ENCODE results near the gene AP3B2. TPM values are rescaled to one million over a fixed set of nuclear protein-coding genes. Genes with fewer than 3 reads are reported as not detected.

AP3B2 gene
- total RNA-seq, 1 donor, result 0.10 TPM

DNA sequence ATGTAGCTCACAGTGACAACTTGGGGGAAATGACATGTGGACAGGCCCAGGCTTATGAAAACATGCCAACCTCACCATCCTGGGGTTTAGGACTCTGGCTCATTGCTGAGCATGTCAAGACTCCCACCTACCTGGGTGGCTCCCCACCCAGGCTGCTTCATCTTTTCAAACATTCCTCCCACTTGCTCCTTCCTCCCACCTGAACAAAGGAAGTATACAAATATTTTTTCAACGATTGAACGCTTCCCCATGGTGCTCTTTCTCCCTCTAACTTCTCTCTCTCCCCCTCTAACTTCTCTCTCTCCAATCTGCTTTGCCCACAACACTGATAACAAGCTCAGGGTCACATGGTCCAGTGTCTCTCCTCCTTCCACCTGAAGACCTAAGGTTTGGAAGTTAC lies 34.8 kb downstream of the AP3B2 start:
- Histone ChIP-seq H3K4me1 (ENCODE audit: insufficient read depth, low read length) (no peaks in the 10 kb centered on the region), H3K27me3 (ENCODE audit: insufficient read depth, low read length) (no peaks in the 10 kb centered on the region), H3K4me3 (ENCODE audit: low read length) (no peak overlapping the region), H3K9me3 (ENCODE audit: low read depth, low read length) (no peaks in the 10 kb centered on the region)

- no peaks in the 10 kb centered on the region for H3K27me3 ChIP-seq (ENCODE audit: insufficient read depth, low read length)
- no peaks in the 10 kb centered on the region for H3K9me3 ChIP-seq (ENCODE audit: low read depth, low read length)
- H3K4me3 ChIP-seq (ENCODE audit: low read length), result no peak overlapping the region
- H3K4me1 ChIP-seq (ENCODE audit: insufficient read depth, low read length), result no peaks in the 10 kb centered on the region
These were observed 39.0 kb downstream of the AP3B2 start for GRCh38 chr15:82670699-82671098.

DNA sequence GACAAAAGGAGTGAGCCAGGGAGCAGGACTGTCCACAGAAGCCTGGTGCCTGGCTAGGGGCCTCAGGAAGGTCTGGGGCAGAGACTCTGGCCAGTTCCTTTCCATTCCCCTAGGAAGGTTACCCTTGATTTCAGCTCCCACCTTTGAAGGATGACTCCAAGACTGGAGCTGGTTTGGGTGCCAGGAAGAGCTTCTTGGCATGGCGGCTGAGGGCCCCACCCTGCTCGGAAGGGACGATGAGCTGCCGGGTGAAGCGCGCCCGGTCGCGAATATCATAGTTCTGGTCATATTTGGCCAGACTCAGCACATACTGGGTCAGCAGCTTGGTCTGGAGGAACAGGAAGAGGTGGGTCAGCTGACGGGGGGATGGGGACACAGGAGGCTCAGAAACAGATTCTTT lies 43.1 kb downstream of the AP3B2 start:
- no peaks in the 10 kb centered on the region for H3K9me3 ChIP-seq (ENCODE audit: low read depth, low read length)
- no peaks in the 10 kb centered on the region for H3K27me3 ChIP-seq (ENCODE audit: insufficient read depth, low read length)
- H3K4me1 ChIP-seq (ENCODE audit: insufficient read depth, low read length), result no peaks in the 10 kb centered on the region
- no peak overlapping the region for H3K4me3 ChIP-seq (ENCODE audit: low read length)

DNA sequence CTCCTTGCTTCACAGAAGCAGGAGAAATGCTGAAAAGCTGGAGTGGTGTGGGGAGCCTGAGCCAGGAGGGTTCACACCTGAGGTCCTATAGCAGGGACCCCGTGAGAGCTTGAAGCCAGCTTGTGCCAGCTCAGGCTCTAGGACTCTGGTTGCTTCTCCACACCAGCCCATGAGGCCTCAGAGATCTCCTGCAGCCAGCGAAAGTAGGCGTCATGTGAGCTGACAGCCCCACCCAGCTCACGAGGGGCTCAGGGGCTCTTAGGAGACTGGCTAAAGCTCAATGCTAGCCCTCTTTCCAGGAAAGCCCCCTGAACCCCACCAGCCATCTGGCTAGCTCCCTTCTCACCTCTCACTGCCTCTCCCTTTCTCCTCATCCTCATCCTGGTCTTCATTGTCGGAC lies 45.7 kb downstream of the AP3B2 start:
- Histone ChIP-seq H3K4me3 (ENCODE audit: low read length) (no peak overlapping the region), H3K27me3 (ENCODE audit: insufficient read depth, low read length) (no peaks in the 10 kb centered on the region), H3K4me1 (ENCODE audit: insufficient read depth, low read length) (no peaks in the 10 kb centered on the region), H3K9me3 (ENCODE audit: low read depth, low read length) (no peaks in the 10 kb centered on the region)

DNA sequence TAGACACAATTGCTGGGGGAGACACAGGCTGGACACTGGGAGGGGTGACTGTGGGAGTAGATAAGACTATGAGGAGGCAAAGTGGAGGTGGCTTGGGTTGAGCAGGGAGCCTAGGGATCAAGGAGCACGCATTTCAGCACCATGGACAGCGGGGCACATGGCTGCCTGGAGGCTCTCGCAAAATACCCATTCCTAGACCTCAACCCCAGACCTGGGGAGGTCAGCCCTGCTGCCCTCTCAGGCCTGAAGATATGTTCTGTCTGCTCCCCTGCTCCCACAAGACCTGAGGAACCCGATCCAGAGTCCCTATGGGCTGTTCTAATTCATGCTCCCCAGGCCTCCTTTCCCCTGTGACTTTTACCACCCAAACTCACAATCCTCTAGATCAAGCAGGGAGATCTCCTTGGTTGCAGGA lies 46.5 kb downstream of the AP3B2 start:
- Histone ChIP-seq H3K4me3 (ENCODE audit: low read length) (no peak overlapping the region), H3K4me1 (ENCODE audit: insufficient read depth, low read length) (no peaks in the 10 kb centered on the region), H3K9me3 (ENCODE audit: low read depth, low read length) (no peaks in the 10 kb centered on the region), H3K27me3 (ENCODE audit: insufficient read depth, low read length) (no peaks in the 10 kb centered on the region)

DNA sequence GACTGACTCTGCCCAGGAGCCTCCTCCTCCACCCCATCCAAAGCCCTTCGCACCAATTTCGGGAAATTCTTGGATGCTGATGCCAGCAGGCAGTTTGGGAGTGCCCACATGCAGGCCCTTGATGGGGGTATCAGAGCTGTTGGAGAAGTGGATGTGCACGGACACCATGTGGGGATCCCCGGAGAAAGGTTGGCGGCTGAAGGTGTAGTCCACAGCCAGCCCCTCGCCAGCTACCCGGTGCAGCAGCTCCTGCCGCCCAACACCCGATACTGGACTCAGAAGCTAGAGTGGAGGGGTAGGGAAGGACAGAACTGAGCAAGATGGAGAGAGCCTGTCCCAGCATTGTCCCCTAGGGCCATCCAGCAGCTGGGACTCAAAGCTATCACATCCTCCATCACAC lies 47.0 kb downstream of the AP3B2 start:
- Histone ChIP-seq H3K27me3 (ENCODE audit: insufficient read depth, low read length) (no peaks in the 10 kb centered on the region), H3K9me3 (ENCODE audit: low read depth, low read length) (no peaks in the 10 kb centered on the region), H3K4me1 (ENCODE audit: insufficient read depth, low read length) (no peaks in the 10 kb centered on the region), H3K4me3 (ENCODE audit: low read length) (no peak overlapping the region)

DNA sequence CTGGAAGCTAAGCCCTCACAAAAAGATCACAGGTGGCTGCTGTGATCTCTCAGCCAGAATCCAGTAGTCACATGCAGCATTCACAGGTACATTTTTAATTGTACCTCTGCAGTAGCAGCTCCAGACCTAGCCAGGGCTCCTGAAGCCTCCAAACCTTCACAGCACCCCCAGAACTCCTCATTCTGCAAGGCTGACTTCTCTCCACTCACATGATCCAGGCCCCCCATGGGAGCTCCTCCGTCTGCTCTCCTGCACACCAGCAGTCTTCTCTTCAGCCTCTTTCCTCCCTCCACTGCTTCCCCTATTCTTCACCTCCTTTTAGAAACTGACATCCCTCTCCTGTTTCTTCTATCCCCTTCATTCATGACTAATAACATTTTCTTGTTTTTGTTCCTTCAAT lies 49.3 kb downstream of the AP3B2 start:
- Histone ChIP-seq H3K9me3 (ENCODE audit: low read depth, low read length) (no peaks in the 10 kb centered on the region), H3K4me3 (ENCODE audit: low read length) (no peak overlapping the region), H3K27me3 (ENCODE audit: insufficient read depth, low read length) (no peaks in the 10 kb centered on the region), H3K4me1 (ENCODE audit: insufficient read depth, low read length) (no peaks in the 10 kb centered on the region)

GRCh38 chr15:82656641-82657266 lies 52.9 kb downstream of the AP3B2 start:
- Histone ChIP-seq H3K9me3 (ENCODE audit: low read depth, low read length) (no peaks in the 10 kb centered on the region), H3K4me1 (ENCODE audit: insufficient read depth, low read length) (no peaks in the 10 kb centered on the region), H3K4me3 (ENCODE audit: low read length) (no peak overlapping the region), H3K27me3 (ENCODE audit: insufficient read depth, low read length) (peaks cover 2% of the 10 kb centered on the region)

- H3K9me3 ChIP-seq (ENCODE audit: low read depth, low read length), result no peaks in the 10 kb centered on the region
- H3K4me3 ChIP-seq (ENCODE audit: low read length), result no peak overlapping the region
These were observed 54.1 kb downstream of the AP3B2 start for GRCh38 chr15:82655606-82656005.

GRCh38 chr15:82653483-82654168 lies 56.0 kb downstream of the AP3B2 start:
- H3K4me1 ChIP-seq (ENCODE audit: insufficient read depth, low read length), result no peaks in the 10 kb centered on the region
- peaks cover 14% of the 10 kb centered on the region for H3K27me3 ChIP-seq (ENCODE audit: insufficient read depth, low read length)
- H3K4me3 ChIP-seq (ENCODE audit: low read length), result no peak overlapping the region
- no peaks in the 10 kb centered on the region for H3K9me3 ChIP-seq (ENCODE audit: low read depth, low read length)

More at GRCh38 chr15:82655606-82656005, 54.1 kb downstream of the AP3B2 start:
- Histone ChIP-seq H3K4me1 (ENCODE audit: insufficient read depth, low read length) (no peaks in the 10 kb centered on the region), H3K27me3 (ENCODE audit: insufficient read depth, low read length) (peaks cover 2% of the 10 kb centered on the region)

DNA sequence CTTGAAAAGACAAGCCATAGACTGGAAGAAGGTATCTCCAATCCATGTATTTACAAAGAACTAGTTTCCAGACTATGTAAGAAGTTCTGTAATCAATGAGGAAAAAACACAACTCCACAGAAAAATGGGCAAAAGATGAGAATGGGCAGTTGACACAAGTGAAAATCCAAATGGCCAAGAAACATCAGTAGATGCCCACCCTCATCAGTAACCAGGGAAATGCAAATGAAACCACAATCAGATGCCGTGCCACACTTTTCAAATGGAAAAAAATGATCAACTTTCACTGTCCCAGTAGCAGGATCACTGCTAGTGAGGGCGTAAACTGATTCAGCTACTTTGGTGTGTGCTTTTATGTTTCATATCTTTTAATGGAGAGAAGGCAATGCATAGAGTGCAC lies 58.0 kb downstream of the AP3B2 start:
- H3K4me3 ChIP-seq (ENCODE audit: low read length), result no peak overlapping the region
- H3K27me3 ChIP-seq (ENCODE audit: insufficient read depth, low read length), result peaks cover 26% of the 10 kb centered on the region
- H3K4me1 ChIP-seq (ENCODE audit: insufficient read depth, low read length), result peaks cover 7% of the 10 kb centered on the region
- no peaks in the 10 kb centered on the region for H3K9me3 ChIP-seq (ENCODE audit: low read depth, low read length)

GRCh38 chr15:82650046-82650670 lies 59.5 kb downstream of the AP3B2 start:
- H3K27me3 ChIP-seq (ENCODE audit: insufficient read depth, low read length), result peaks cover 40% of the 10 kb centered on the region
- peaks cover 12% of the 10 kb centered on the region for H3K4me1 ChIP-seq (ENCODE audit: insufficient read depth, low read length)
- no peak overlapping the region for H3K4me3 ChIP-seq (ENCODE audit: low read length)
- no peaks in the 10 kb centered on the region for H3K9me3 ChIP-seq (ENCODE audit: low read depth, low read length)

DNA sequence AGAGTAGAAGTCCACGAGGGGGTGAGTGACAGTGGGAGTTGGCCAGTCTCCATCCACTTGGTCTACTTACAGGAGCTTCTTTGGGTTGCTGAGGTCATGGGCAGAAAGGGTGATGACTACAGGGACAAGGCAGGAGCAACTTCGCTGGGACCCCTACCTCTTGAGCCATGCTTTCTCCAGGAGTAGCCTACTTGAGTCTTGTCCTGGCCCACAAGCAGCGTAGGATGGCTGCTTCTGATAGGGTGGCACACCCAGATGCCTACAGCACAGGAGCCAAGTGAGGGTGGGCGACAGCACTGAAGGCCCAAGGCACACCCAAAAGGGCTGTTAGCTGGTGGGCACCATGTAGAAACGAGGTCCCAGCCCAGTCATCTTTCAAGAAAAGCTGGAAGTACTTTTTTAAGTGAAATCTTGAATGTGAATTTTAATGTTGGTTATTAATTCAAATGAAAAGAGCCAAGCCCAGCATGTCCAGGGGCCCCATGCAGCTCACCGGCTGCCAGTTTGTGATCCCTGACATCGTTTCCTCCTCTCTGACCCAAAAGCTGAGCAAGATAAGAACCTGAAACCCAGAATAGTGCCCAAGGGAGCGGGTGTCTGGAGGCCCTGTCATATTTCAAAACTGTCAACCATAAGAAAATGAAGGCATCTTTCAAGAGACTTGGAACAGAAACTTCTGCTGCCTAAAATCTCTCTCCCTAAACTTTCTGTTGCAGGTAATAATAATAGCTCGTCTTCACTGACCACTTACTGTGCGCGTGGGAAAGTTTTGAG lies 60.3 kb downstream of the AP3B2 start:
- no peak overlapping the region for H3K4me3 ChIP-seq (ENCODE audit: low read length)
- H3K9me3 ChIP-seq (ENCODE audit: low read depth, low read length), result no peaks in the 10 kb centered on the region
- H3K27me3 ChIP-seq (ENCODE audit: insufficient read depth, low read length), result peaks cover 48% of the 10 kb centered on the region

DNA sequence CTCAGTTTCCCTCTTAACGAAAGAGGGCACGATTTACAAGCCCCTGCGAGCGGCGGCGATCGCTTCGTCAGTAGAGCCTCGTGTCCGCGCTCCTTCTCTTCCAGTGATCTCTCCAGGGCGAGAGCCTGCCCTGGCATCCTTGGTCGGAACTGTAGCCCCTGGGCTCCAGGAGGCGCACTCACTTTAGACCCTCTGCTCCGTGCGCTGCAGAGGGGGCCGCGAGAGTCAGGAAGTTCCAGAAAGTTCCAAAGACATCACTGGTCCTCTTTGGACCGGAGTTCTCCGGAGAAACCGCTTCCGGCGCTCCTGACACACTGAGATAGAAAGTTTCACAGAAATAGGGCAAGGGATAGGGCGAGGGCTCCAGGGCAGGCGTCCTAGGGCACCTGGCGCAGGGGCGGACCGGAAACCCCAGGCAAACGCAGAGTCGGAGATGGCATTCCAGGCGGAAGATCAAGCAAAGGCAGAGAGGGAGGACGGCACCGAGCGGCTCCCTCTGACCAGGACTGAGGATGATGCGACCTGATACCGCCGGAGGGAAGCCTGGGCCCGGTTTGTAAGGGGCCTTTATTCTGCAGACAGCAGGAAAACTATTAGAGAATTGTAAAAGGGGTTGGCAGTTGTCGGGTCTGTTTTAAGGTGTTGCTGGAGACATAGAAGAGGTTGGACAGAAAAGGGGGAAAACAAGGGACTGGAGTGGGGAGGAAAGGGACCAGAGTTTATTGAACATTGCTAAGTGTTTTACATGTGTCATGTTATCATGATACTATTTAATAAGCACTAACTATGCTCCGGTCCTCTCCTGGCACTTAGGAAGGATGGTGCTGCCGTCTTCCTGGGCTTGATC lies 61.2 kb downstream of the AP3B2 start:
- no peak overlapping the region for H3K4me3 ChIP-seq (ENCODE audit: low read length)
- peaks cover 12% of the 10 kb centered on the region for H3K4me1 ChIP-seq (ENCODE audit: insufficient read depth, low read length)
- no peaks in the 10 kb centered on the region for H3K9me3 ChIP-seq (ENCODE audit: low read depth, low read length)
- peaks cover 55% of the 10 kb centered on the region for H3K27me3 ChIP-seq (ENCODE audit: insufficient read depth, low read length)

More for the DNA sequence above, 60.3 kb downstream of the AP3B2 start:
- peaks cover 12% of the 10 kb centered on the region for H3K4me1 ChIP-seq (ENCODE audit: insufficient read depth, low read length)
